Uterine smooth muscle cell (primary cell): Measurements from ENCODE around the gene EMP1. TPM values are rescaled to one million over a fixed set of nuclear protein-coding genes. Genes with fewer than 3 reads are reported as not detected.

Source experiments
- total RNA-seq: library from RNA; depleted of rRNA; stranded (reverse); fragments of >200 nt; gene quantifications from 2 replicates; pipeline ENCODE4 v1.2.3, GENCODE V29; 2014

Gene EMP1, protein sequence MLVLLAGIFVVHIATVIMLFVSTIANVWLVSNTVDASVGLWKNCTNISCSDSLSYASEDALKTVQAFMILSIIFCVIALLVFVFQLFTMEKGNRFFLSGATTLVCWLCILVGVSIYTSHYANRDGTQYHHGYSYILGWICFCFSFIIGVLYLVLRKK
- 77.4 and 264 TPM in 2 replicates for total RNA-seq

DNA sequence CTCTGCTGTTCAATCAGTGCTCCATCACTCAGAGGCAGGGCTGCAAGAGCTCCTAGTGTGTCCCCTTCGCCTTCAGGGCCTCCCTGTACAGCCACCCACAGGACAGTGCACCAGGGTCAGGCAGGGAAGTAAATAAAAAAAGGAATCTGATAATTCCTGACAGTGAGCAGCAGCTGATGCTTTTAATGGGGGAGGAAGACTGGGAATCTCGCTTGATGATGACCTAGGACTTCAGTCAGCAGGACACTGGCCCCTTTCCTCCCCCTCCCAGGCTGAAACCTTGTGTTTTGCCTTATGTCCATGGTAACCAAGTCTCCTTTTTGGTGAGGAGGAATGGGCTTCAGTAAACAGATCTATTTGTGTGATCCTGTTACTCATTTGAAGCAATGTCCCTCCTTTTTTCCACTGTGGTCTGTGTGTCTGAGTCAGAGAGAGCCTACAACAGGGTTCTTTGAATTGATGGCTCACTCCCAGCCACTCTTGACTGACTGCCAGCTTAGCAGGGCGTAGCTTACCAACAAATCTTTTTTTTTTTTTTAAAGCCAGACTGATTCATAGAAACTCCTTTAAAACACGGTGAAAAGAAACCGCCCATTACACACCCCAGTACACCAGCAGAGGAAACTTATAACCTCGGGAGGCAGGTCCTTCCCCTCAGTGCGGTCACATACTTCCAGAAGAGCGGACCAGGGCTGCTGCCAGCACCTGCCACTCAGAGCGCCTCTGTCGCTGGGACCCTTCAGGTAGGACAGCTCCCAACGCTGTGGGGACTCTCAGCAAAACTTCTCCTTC, at the start of gene EMP1:
TSS of gene EMP1 (plus strand) at position 597 of the 792 bp plus-strand sequence. CDS start 14,785 bp downstream, outside the sequence.

Other genes starting within 250 kb of the EMP1 start
- not detected in 2 replicates for gene GPRC5D, start 244.6 kb upstream of the EMP1 start, total RNA-seq
- gene HEBP1, start 196.5 kb upstream of the EMP1 start, total RNA-seq, result 9.2 and 16.1 TPM in 2 replicates
- 5.8 and 6.7 TPM in 2 replicates for gene FAM234B, start 152.3 kb upstream of the EMP1 start, total RNA-seq
- gene GSG1, start 93.1 kb upstream of the EMP1 start, total RNA-seq, result 0.12 TPM in 1 of 2 replicates, not detected in the other